UCSD-AML1 (cell line): ENCODE results near the gene NFKBIL1.
"Not testable (repeated sequence)": the region's sequence is repeated elsewhere in the genome, so short reads cannot be mapped to it uniquely, and the experiment has no call there.

Experiments used
- DNase-seq: peaks from one replicate; lab custom pipeline; 2025; ENCODE audit not compliant: unreplicated experiment; lab: John Stamatoyannopoulos, UW

NFKBIL1 gene

DNA sequence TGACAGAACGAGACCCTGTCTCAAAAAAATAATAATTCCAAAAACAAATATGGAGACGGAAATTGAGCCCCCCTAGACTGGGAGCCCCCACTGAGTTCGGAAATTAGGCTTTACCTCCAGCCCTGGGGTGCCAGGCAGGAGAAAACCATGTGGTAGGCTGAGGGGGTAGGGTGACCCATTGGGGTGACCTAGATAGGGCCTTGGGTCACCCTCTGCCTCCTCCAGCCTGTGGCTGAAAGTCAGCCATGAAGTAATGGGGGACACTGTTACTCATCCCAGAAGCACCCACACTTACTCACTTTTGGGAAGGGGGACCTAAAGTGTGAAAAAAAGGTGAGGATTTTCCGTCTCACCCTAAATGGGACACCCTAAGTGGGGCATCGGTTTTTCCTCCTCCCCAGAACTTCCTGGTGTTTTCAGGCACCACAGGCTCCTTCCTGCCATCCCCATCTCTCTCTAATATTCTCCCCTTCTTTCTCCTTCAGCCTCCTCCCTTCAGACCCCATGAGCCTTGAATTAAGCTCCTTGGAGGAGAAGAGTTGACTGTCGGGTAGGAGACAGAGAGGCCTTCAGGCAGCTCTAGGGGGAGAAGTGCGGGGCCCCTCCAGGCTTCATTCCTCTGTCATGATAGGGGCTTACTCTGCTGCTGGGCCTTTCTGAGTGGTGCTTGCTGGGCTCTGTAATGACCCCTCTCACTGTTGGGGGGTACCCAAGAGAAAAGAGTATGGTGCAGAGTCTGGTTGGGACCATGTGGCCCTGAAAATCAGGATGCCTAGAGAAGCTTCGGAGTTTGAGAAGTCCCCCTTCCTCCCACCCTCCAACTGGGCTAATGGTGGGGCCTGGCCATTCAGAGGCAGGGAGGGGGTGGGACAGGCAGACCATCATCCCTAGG, 32.4 kb downstream of the NFKBIL1 start:
- no peak for DNase-seq

GRCh38 chr6:31580438-31580740, 33.0 kb downstream of the NFKBIL1 start:
- no peak for DNase-seq

DNA sequence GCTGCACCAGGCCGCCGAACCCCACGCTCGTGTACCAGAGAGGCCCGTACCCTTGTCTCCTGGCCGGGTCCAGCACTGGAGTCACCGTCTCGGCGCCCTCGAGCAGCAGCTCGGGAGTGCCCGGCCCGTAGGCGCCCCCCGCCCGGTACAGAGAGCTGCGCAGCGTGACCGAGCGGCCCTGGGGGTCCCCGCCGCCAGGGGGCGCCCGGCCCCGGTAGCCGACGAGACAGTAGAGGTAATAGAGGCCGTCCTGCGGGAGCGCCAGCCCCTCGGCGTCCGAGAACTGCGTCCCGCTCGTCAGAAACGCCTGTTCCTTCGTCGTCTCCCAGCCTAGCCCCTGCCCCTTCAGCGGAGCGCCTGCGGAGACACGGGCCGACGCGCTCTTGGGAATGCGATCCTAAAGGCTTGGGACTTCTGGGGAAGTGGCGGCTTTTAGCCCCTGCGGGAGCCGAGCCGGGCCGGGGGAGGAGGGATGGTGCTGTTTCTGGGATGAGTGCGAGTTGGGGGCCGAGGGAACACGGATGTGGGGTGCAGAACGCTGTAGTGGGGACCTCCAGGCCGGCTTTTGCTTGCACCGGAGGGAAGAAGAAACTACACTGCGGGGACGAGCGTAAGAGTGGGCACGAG, 33.5 kb downstream of the NFKBIL1 start:
- DNase-seq = peak; percentile 91

DNA sequence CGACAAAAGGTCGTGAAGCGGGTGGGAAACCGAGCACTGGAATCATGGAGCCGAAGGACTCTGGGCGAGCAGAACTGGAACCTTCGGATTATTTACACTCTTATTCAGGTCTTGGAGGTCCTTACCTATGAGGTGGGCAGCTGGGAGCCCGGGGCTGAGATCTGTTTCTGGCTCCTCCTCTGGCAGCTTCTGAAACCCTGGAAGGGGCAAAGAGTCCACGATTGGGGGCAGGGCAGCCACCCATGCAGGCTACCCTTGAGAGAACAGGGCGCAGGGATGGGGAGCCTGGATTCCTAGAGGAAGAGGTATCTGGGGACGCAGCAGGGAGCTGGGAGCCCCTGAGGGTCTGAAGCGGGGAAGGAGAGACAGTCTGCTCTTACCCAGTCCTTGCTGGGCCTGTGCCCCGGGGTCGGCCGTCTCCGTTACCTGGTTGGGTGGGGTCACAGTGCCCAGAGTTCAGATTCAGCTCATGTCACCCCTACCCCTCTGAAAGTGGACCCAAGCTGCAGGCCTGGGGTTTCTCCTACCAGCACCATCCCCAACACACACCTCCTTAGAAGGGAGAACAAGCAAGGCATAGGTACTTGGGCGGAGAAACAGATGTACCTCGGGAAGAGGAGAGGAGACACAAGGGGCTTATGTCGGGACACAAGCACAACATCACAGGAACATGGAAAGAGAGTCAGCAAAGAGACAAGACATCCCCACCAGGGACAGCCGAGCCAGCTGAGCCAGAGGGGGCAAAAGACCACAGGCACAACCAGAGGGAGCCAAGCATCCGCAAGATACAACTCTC, 34.2 kb downstream of the NFKBIL1 start:
- no peak for DNase-seq

- DNase-seq = no peak
Observed at GRCh38 chr6:31582230-31582643, 34.8 kb downstream of the NFKBIL1 start, which contains the start of gene LTB. Gene LTB (minus strand): TSS chr6:31582424. CDS start chr6:31582417, 7 bp downstream.

DNA sequence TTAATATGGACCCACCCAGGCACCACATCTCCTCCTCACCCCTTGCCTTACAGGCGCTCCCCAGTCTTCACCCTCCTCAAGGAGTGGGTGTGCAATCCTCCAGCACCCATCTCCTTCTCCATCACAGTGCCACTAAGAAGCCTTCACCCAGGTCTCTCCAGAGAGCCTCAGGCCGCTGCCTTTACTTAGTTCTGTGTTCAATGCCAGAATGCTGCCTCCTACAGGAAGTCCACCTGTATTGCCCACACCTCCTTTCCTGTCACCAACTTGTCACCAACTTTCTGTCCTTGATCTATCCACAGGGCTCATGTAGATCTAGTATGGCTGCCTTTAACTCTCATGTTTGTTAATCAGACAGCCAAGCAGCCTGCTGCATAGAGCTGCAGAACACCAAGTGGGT, 38.1 kb downstream of the NFKBIL1 start:
- no peak for DNase-seq

DNA sequence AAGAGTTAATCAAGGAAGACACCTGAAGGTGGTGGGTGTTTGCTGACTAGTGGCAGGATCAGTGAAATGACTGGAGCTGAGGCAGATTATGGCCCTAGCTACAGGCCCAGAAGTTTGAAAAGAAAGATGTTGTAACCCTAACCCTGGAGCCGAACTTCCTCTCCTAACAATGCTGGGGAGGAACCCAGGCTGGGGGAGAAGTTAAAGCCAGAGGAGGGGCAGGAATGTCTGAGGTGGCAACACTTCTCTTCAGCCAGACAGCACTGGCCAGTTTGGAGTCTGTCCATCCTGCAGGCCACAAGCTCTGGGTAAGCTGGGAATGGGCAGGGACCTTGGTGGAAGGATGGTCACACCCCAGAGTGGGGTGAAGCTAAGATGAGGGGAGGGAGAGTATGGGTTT, 38.6 kb downstream of the NFKBIL1 start, which contains the start of gene LST1:
TSS of gene LST1 (plus strand) at position 270 of the 400 bp plus-strand sequence. CDS start 1,023 bp downstream, outside the sequence.
- peak; percentile 81 for DNase-seq

DNA sequence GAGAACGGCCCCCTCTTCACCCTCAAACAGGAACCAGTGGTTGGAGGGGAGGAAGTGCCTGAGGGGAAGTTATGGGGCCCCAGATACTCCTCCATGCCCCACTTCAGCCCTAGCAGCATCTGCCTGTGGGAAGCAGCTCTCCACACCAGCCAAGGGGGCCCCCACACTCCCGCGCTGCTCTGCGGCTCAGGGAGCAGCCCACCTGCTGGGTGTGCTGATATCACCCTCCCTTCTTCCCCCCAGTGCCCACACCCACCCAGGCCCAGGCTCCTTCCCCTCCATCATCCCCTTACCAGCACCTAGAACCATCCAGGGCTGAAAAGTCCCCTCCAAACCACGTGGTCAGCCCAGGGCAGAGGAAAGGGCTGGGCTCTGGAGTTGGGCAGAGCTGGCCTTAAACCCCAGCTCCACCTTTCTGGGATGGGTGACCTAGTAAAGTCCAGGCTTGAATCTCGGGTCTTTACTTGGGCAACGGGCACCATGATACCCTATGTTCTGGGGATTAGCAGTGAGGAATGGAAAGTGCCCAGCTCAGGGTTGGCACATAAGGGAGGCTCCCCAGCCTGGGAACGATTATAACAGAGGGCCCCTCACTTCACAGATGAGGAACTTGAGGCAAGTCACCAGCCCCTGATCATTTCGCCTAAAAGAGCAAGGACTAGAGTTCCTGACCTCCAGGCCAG, 39.3 kb downstream of the NFKBIL1 start:
- DNase-seq = peak; percentile 92

- no peak for DNase-seq
Observed at GRCh38 chr6:31587791-31588777, 40.7 kb downstream of the NFKBIL1 start.

DNA sequence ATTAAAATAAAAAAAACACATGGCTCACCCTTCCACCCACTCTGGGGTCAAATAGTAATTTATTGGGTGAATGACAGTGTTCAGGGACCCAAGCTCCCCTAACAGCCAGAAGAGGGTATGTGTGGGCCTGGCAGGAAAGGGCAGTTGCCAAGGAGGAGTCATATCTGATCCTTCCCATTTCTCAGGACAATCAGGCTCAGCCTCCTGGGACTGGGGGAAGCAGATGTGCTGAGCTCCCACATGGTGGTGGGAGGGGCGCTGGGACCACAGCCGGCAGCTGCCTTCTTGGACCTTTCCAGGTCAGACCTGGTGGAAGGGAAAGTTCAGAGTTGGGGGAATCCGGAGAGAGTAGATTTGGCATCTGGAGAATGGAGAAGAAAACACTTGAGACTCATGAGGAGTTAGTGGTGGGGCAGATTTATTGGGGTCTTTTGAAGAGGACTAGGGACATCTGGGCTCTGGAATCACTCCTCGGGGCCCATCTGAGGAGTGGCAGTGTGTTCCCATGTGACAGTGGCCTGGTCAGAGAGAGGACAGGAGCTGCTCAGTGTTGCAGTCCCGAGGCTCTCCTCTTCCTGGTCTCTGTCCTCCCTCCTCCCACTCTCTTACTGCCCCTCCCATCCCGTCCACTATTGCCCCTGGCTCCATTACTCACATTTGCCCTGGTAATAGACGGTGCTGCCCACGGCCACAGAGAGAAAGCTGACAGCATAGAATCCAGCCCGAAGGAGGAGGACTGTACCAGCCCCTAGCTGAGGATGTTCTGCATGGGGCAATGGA, 41.7 kb downstream of the NFKBIL1 start:
- DNase-seq = no peak

DNA sequence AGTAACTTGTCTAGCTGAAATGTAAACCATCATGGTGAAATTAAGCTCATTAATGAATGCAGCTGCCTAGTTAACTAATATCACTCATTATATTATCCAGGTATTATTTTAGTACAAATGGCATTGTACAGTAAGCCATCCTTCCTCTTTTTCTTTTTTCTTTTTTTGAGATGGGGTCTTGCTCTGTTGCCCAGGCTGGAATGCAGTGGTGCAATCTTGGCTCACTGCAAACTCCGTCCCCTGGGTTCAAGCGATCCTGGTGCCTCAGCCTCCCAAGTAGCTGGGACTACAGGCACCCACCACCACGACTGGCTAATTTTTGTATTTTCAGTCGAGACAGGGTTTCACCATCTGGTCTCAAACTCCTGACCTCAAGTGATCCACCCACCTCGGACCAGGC, 43.3 kb downstream of the NFKBIL1 start:
- DNase-seq = not testable (repeated sequence)

DNA sequence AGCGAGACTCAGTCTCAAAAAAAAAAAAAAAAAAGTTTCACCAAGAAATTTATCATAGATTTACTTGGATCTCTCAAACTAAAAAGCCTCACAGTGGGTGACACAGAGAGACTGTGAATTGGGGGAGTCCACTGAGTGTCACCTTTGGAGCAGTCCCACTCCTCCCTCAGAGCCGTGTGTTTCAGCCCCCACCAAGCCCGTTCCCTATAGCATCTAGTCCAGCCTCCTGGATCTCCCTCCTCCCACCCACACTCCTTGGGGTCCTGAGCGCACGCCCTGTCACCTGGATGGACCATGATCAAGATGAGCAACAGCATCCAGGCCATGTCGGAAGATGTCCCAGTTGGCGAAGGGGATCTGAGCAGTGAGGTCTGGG, 45.0 kb downstream of the NFKBIL1 start:
- no peak for DNase-seq

DNA sequence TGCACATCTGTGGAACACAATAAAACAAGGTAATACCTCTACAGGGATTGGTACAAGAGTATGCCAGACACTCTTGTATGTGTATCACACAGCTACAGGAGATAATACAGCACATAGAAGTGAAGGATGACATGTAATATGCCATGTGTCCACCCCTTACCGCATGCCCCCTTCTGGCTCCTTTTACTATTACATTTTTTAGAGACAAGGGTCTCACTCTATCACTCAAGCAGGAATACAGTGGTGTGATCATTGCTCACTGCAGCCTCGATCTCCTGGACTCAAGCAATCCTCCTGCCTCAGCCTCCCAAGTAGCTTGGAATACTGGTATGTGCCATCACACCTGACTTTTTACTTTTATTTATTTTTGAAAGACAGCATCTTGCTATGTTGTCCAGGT, 49.6 kb downstream of the NFKBIL1 start:
- DNase-seq = no peak

DNA sequence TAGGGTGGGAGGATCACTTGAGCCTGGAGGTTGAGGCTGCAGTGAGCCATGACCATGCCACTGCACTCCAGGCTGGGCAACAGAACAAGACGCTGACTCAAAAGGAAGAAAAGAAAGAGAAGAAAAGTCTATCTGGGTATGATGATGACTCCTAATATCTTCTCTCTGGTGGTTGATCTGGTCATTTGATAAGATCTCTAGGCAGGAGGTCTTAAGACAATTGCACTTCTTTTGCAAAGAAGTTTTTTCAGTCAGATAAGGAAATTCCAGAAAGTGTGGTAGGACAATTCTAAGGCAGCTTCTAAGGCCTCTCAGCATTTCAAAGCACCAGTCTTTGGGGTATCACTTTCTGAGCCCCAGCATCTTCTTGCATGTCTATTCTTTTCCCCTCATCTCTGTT, 59.9 kb downstream of the NFKBIL1 start:
- no peak for DNase-seq
